Stimulated activated CD4-positive, alpha-beta T cell treated with anti-CD3 and anti-CD28 coated beads, Interleukin-2, amount 100 ng/mL, for 4 hours (primary cell): Measurements from ENCODE around the gene SPTBN4.
"Not testable (repeated sequence)": the region's sequence is repeated elsewhere in the genome, so short reads cannot be mapped to it uniquely, and the experiment has no call there.

Experiments used
- DNase-seq: peaks from one replicate; pipeline ENCODE4 v3.0.0-alpha.2; 2020; ENCODE audit warnings: low read depth

The SPTBN4 gene

GRCh38 chr19:40530091-40530901, 63.5 kb downstream of the SPTBN4 start:
- no peak for DNase-seq

- no peak for DNase-seq
These were observed 66.7 kb downstream of the SPTBN4 start for GRCh38 chr19:40533508-40533907.

- DNase-seq = no peak
These were observed 67.3 kb downstream of the SPTBN4 start for GRCh38 chr19:40534148-40534547.

DNA sequence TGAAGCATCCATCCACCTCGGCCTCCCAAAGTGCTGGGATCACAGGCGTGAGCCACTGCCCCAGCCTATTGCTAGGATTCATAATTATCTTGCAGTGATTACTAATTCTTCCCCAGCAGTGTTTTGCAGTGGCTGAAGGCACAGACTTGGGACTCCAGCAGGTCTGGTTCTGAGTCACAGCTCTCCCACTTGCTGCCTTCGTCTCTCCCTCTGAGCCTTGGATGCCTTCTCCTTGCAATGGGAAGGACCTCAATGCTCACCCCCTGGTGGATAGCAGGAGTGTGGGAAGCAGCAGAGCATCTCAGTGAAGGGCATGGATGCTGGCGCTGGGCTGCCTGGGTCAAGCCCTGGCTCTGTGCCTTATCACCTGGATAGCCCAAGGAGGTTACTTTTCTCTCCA, 72.3 kb downstream of the SPTBN4 start:
- no peak for DNase-seq

GRCh38 chr19:40542202-40542859, 75.5 kb downstream of the SPTBN4 start:
- DNase-seq = no peak

DNA sequence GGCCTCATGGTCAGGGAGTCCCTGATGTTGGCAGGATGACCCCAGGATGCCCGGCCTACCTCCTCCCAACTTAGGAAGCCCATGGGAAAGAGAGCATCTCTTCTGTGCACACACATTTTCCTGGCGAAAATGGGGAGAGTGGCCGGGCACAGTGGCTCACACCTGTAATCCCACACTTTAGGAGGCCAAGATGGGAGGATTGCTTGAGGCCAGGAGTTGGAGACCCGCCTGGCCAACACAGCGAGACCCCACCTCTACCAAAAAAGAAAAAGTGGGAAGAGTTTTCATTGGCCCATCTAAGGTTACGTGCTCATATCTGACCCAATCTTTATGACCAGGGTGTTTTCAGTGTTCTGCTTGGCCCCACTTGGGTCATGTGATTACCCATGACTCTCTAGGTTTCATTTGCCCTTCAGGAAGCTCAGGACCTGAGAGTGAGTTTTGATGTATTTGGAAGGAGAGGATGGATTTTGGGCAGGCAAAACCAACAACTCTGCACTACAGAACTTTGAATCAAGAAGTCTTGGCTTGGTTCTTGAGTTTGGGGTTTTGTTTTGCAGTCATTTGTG, 76.3 kb downstream of the SPTBN4 start:
- DNase-seq = no peak

DNA sequence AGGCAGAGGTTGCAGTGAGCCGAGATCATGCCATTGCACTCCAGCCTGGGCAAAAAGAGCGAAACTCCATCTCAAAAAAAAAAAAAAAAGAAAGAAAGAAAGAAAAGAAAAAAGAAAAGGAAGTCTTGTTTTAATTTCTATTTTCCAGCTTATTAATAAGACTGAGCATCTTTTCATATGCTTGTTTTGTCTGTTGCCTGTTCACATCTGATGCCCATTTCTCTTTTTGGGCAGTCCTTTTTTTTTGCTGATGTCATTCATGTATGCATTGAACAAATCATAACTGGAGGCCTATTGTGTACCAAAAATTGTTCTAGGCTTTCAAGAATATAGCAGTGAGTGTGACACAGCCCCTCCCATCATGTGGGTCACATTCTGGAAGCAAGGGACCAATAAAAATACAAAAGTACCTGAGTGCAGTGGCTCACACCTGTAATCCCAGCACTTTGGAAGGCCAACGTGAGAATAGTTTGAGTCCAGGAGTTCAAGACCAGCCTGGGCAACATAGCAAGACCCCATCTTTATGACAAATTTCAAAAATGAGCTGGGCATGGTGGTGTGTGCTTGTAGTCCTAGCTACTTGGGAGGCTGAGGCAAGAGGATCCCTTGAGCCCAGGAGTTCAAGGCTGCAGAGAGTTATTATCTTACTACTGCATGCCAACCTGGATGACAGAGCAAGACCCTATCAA, 79.5 kb downstream of the SPTBN4 start:
- not testable (repeated sequence) for DNase-seq

GRCh38 chr19:40547190-40547589, 80.4 kb downstream of the SPTBN4 start:
- not testable (repeated sequence) for DNase-seq

DNA sequence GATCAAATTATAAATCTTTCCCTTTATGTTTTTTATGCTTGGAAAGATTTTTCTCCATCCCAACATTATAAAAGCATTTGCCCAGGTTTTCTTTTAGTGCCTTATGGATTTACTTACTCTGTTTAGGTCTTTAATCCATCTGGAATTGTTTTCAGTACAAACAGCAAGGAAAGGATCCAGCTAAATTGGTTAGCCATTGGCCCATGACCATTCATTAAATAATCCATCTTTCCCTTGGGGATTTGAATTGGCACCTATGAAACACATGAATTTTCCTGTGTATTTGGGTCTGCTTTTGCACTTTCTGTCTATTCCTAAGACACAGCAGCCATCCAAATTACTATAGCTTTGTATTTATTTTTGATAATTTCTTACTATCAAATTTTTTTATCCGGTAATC, 81.0 kb downstream of the SPTBN4 start:
- DNase-seq = no peak

DNA sequence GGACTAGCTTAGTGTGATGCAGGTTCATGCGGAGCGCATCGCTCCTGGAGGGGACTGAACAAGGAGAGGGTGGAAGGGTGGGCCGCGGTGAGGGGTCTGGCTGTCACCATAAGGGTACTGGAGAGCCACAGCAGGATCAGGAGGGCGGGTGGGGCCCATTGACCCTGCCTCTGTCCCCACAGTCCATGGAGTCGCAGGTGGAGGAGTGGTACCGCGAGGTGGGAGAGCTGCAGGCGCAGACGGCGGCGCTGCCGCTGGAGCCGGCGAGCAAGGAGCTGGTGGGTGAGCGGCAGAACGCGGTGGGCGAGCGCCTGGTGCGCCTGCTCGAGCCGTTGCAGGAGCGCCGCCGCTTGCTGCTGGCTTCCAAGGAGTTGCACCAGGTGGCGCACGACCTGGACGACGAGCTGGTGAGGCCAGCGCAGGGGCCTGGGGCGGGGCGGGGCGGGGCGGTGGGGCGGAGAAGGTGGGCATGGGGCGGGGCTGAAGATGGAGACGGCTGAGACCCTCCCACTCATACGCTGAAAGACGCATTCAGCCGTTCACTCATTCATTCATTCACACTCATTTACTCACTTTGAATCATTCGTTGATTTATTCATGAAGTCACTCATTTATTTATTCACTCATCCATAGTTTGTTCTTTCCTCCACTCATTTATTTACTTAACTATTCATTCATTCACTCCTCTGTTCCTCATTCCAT, 82.4 kb downstream of the SPTBN4 start:
- DNase-seq = peak; percentile 69

GRCh38 chr19:40550951-40551350, 84.2 kb downstream of the SPTBN4 start:
- DNase-seq = no peak

DNA sequence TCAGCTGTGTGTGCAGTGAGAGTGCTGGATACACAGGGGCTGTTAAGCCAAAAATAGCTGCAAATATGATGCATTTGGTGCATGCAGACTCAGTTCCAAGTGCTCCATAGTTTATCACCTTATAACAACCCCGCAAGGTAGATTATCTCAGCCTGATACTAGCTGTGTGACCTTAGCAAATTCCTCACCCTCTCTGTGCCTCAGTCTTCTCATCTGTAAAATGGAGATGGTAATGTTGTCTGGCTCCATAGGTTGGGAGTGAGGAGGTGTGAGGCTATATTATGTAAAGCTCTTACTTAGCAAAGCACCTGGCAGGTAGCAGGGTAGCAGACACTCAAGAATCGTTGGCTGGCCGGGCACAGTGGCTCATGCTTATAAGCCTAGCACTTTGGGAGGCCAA, 86.0 kb downstream of the SPTBN4 start:
- DNase-seq = no peak

DNA sequence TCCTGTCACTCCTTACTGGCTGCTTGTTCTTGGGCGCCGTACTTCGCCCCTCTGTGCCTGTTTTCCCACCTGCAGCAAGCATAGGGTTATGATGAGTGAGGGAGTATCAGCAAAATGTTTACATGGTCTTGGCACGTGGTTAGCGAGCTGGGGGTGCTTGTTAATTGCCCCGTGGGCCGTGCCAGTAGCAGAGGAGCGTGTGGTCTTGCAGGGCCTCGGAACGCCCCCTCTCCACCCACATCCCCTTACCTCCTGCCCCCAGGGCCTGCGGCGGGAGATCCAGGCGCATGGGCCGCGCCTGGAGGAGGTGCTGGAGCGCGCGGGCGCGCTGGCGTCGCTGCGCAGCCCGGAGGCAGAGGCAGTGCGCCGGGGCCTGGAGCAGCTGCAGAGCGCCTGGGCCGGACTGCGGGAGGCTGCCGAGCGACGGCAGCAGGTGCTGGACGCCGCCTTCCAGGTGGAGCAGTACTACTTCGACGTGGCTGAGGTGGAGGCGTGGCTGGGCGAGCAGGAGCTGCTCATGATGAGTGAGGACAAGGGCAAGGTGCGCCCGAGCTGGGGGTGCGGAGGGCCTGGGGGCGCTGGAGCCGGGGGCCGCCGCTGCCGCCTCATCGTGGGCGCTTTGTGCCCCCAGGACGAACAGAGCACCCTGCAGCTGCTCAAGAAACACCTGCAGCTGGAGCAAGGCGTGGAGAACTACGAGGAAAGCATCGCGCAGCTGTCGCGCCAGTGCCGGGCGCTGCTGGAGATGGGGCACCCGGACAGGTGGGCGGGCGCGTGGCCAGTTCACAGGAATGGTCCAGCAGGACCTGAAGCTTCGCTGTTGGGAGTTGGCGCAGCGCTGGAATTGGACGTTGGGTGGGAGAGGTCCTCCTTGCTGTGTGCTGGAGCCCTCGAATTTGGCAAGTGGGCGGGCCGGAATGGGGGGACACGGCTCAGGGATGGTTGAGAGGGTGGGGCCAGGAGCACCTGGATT, 87.4 kb downstream of the SPTBN4 start:
- no peak for DNase-seq

- DNase-seq = no peak
These were observed 89.3 kb downstream of the SPTBN4 start for GRCh38 chr19:40555978-40556689.

DNA sequence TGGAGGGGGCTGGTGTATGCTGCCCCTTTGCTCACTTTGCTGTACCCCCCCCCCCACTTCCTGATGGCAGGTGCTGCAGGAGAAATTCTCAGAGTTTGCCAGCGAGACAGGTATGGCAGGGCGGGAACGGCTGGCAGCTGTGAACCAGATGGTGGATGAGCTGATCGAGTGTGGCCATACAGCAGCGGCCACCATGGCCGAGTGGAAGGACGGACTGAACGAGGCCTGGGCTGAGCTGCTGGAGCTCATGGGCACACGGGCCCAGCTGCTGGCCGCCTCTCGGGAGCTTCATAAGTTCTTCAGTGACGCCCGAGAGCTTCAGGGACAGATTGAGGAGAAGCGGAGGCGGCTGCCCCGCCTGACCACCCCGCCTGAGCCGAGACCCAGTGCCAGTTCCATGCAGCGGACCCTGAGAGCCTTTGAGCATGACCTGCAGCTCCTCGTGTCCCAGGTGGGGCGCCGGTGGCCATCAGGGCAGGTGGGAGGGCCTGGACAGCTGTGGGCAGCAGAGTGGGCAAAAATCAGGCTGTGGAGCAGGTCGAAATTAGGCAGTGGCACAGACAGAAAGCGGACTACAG, 90.2 kb downstream of the SPTBN4 start:
- no peak for DNase-seq

GRCh38 chr19:40559394-40559793, 92.6 kb downstream of the SPTBN4 start:
- DNase-seq = no peak

- no peak for DNase-seq
These were observed 93.3 kb downstream of the SPTBN4 start for GRCh38 chr19:40560092-40560507.

GRCh38 chr19:40561947-40562346, 95.1 kb downstream of the SPTBN4 start:
- no peak for DNase-seq

- DNase-seq = not testable (repeated sequence)
These were observed 97.7 kb downstream of the SPTBN4 start for GRCh38 chr19:40564535-40564934.

GRCh38 chr19:40565355-40565754, 98.6 kb downstream of the SPTBN4 start:
- DNase-seq = no peak
